Stimulated activated CD4-positive, alpha-beta T cell treated with anti-CD3 and anti-CD28 coated beads, Interleukin-15, amount 100 ng/mL, for 24 hours (primary cell): ENCODE results near the gene PLPPR3.

Experiments
- DNase-seq: peaks from one replicate; pipeline ENCODE4 v3.0.0-alpha.2; 2020

The PLPPR3 gene

GRCh38 chr19:795073-795611 is 26.6 kb downstream of the PLPPR3 start:
- DNase-seq: no peak

- DNase-seq: no peak
These were observed 27.9 kb downstream of the PLPPR3 start for GRCh38 chr19:793806-794205.

DNA sequence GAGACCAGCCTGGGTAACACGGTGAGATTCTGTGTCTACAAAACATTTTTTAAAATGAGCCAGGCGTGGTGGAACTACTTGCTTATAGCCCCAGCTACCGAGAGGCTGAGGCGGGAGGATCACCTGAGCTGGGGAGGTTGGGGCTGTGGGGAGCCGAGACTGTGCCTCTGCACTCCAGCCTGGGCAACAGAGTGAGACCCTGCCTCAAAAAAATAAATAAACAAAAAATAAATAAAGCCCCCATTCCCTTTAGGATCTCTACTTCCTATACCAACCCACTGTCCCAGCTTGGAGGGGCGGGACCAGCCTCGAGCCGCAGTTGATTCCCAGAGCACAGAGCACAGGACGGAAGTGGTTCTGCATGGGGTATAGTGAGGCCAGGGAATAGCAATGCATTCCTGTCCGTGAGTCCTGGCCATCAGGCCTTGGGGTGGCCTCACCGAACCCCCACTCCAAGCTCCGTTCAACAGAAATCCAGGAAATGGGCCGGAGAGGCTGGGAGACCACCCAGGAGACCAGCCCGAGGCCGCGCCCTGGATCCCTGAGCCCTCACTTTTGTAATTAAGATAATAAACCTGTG is 29.4 kb downstream of the PLPPR3 start:
- DNase-seq: no peak

DNA sequence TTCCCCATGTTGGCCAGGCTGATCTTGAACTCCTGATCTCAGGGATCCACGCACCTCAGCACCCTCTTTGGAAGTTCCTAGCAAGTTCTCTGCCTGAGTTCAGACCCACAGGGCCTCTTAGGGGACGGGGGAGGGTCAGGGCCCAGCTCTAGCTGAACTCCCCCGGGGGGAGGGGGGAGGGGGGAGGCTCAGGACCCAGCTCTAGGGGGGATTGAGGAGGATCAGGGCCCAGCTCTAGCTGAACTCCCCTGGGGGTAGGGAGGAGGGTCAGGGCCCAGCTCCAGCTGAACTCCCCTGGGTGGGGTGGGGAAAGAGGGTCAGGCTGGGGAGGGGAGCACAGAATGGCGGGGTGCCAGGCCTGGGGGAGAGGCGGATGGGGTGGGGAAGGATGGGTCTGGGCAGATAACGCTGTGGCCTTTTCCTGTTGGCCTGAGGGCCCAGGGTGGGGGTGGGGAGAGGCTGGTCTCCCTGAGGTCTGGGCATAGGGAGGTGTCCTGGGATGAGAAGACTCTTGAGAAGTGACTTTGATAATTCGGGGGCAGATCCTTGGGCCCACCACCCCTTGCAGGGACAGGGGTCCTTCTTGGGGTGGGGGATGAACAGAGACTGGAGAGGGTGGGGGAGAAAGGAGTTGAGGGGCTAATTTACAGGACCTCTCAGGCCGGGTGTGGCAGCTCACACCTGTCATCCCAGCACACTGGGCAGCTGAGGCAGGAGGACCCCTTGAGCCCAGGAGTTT is 30.0 kb downstream of the PLPPR3 start:
- no peak for DNase-seq

- no peak for DNase-seq
These were observed 30.7 kb downstream of the PLPPR3 start for GRCh38 chr19:791007-791566.

- no peak for DNase-seq
These were observed 32.1 kb downstream of the PLPPR3 start for GRCh38 chr19:789701-790060.

DNA sequence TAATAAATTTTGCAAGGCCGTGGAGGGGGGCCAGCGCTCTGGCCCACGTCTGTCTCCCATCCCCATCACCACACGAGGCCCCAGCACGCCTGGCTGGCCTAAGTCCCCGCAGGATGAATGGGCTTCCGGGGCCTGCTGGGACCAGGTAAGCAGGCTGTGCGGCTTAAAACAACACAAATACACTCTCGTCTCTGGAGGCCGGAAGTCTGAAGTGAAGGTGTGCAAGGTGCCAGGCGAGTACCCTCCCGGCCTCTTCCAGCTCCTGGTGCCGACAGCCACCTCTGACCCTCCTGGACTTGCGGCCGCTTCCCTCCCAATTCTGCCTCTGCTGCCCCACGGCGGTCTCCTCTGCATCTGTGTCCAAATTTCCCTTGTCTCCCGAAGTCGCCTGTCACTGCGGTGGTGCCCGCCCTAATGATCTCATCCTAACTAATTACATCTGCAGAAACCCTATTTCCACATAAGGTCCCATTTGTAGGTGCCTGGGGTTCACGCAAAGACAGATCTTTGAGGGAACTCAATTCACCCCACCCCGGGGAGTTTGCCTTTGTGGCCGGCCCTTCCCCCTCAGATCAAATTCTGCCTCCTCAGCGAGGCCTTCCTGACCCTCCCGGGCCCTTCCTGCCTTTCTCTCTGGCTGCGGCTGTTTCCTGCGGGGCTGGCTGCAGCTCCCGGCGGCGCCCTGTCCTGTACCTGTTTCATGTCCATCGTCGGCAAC is 32.6 kb downstream of the PLPPR3 start:
- DNase-seq: no peak

DNA sequence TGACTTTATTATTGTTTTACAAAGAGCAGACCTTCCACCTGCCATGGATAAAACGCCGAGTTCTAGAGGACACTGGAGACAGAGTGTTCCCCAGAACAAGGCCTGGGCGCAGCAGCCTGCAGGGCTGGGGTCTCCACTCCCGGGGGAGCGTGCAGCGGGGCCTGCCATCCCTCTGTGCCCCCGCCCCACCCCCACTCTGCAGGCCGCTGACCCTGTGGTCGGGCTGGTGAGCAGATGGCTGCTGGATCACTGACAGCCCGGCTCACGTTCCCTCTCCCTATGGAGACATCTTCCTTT is 33.1 kb downstream of the PLPPR3 start:
- no peak for DNase-seq

GRCh38 chr19:787536-787935 is 34.2 kb downstream of the PLPPR3 start:
- DNase-seq: no peak

- no peak for DNase-seq
These were observed 37.2 kb downstream of the PLPPR3 start for GRCh38 chr19:784541-784940.

DNA sequence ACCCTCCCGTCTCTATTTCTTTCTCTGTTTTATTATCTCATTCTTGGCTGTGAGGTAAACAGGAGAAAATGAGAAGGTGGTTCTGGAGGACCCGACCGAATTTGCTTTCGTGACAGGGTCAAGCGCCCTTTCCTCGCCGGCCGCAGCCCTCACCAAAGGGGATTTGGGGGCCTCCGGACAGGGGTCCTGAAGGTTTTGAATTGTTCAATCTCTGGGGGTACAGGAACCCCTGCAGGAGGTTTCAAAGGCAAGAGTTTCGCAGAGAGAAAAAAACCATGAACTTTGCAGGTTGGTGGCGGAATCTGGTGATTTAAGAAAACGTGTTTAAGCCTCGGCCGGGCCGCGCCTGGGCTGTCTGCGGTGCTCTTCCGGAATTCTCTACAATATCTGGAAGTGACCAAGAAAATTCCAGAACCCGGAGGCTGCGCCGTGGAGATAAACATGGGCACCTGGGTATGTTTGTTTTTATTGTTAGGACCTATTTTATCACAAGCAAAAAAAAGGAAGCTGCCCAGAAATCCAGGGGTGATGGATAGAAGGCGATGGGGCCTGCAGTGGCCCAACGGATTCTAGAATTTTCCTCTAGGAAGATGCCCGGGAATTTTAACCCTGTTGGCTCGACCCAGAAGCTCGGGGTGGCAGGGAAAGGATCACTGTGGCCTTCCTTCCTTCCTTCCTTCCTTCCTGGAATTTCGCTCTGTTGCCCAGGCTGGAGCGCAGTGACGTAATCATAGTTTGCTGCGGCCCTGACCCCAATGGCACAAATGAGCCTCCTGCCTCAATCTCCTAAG is 38.7 kb downstream of the PLPPR3 start:
- no peak for DNase-seq

GRCh38 chr19:782185-782877 is 39.4 kb downstream of the PLPPR3 start:
- DNase-seq: no peak

GRCh38 chr19:781800-782184 is 40.0 kb downstream of the PLPPR3 start:
- no peak for DNase-seq

DNA sequence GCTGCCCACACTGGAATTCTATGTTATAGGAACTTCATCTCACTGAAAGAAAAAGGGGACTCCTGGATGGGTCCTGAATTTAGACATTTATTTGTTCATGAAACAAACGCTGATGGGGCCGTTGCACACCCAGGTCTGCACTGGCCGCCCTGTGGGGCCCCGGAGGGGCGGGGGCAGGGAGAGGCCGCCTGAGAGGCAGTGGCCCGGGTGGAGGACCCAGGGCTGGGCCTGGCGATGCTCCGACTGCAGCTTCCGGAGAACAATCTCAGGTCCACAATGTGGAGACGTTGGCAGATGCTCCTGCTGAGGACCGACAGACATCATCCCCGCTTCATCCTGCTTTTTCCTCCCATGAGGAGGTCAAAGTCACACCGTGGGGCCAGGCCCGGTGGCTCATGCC is 40.8 kb downstream of the PLPPR3 start:
- DNase-seq: no peak

GRCh38 chr19:778910-779653 is 42.7 kb downstream of the PLPPR3 start:
- DNase-seq: no peak

DNA sequence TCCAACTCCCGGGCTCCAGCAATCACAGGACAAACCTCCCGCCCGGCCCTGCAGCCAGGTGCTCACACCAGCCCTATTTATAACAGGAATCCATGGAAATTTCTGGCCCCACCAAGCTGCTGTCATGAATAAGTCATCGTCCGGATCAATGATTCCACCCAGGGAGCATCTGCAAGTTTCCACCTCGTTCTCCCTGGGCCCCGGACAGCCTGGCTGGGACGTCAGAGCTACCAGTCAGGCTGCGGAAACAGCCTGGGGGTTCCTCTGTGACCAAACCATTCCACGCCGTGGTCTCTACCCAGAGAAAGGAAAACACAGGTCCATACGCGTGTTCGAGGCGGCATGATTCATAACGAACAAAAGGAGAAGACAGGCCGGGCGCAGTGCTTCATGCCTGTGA is 45.2 kb downstream of the PLPPR3 start:
- no peak for DNase-seq

DNA sequence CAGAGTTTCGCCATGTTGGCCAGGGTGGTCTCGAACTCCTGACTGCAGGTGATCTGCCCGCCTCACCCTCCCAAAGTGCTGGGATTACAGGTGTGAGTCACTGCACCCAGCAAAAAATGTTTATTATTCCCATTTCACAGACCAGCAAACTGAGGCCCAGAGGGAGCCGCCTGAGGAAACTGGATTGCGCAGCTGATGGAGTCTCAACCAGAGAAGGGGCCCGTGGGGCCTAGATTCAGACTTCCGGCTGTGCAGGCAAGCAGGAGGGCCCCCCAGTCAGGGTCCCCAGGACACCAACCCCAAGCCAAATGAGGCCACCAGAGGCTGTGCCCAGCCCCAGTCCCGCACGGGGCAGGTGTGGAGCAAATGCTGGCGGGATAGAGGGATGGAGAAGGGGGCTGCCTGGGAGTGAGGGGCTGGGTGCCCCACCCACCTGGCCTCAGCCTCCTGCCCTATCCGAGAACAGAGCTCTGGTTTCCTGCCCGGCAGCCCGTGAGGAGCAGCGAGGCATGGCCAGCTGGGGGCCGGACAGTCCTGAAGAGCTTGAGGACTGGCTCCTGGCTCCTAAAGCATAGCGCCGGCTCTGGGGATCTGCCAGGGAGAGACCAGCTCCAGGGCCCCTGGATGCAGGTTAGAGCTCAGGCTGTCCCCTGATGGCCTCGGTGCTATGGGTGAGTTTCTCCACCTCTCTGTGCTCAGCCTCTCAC is 48.9 kb downstream of the PLPPR3 start:
- DNase-seq: no peak

- no peak for DNase-seq
These were observed 49.7 kb downstream of the PLPPR3 start for GRCh38 chr19:772063-772462.

DNA sequence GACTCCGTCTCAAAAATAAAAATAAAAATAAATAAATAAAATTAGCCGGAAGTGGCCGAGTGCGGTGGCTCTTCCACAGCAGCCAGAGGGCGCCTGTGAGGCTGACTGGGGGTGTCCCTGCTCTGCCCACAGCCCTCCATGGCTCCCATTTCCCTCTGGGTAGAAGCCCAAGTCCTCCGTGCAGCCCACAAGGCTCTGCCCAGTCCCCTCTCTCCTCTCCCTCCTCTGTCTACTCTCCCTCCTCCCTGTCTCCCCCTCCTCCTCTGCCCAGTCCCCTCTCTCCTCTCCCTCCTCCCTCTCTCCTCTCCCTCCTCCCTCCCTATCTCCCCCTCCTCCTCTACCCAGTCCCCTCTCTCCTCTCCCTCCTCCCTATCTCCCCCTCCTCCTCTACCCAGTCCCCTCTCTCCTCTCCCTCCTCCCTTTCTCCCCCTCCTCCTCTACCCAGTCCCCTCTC is 50.4 kb downstream of the PLPPR3 start:
- DNase-seq: peak; percentile 53

DNA sequence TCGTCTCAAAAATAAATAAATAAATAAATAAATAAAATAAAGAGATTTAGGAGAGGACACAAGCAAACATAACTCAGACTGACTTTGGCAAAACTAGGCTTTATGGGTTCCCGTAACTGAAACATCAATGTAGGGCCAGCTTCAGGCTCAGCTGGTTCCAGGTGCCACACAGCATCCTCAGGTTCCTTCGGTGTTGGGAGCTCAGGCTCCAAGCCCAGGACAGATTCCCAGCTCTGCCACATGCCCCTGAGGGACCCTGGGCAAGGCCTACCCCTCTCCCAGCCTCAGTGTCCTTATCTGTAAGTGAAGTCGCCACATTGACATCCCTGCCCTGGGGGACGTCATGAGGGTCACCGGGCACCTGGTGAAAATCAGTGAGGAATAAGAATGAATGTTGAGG is 52.1 kb downstream of the PLPPR3 start:
- DNase-seq: no peak

GRCh38 chr19:768424-768823 is 53.3 kb downstream of the PLPPR3 start:
- DNase-seq: no peak
